GM18498 (cell line): Measurements from ENCODE around the gene TGIF1.
"Not testable (repeated sequence)": the region's sequence is repeated elsewhere in the genome, so short reads cannot be mapped to it uniquely, and the experiment has no call there.

Experiments
- ATAC-seq: cut with Tn5 transposase; IDR thresholded peaks from one replicate; pipeline ENCODE4 v1.9.1; 2021; ENCODE audit warnings: mild to moderate bottlenecking, moderate library complexity; ENCODE audit not compliant: unreplicated experiment

TGIF1 gene

GRCh38 chr18:3450012-3450798, at the start of gene TGIF1:
TGIF1 (plus strand) TSS chr18:3450172; CDS start chr18:3450490, 318 bp downstream.
- no peak for ATAC-seq

- ATAC-seq = no peak
Measured at GRCh38 chr18:3400567-3401296, 49.2 kb upstream of the TGIF1 start.

GRCh38 chr18:3401669-3402620, 48.0 kb upstream of the TGIF1 start:
- ATAC-seq = peak; percentile 92

- ATAC-seq = no peak
Measured at GRCh38 chr18:3402982-3403451, 47.0 kb upstream of the TGIF1 start.

- ATAC-seq = no peak
Measured at GRCh38 chr18:3405713-3406112, 44.3 kb upstream of the TGIF1 start.

- ATAC-seq = no peak
Measured at GRCh38 chr18:3408107-3408506, 41.9 kb upstream of the TGIF1 start.

- ATAC-seq = no peak
Measured at GRCh38 chr18:3409811-3410210, 40.2 kb upstream of the TGIF1 start.

GRCh38 chr18:3410273-3410672, 39.7 kb upstream of the TGIF1 start:
- ATAC-seq = no peak

GRCh38 chr18:3410876-3411275, 39.1 kb upstream of the TGIF1 start:
- ATAC-seq = not testable (repeated sequence)

- no peak for ATAC-seq
Measured at GRCh38 chr18:3411327-3411726, 38.6 kb upstream of the TGIF1 start.

- ATAC-seq = no peak
Measured at GRCh38 chr18:3411854-3412268, 38.1 kb upstream of the TGIF1 start.

- ATAC-seq = not testable (repeated sequence)
Measured at GRCh38 chr18:3412528-3412927, 37.4 kb upstream of the TGIF1 start.

- no peak for ATAC-seq
Measured at GRCh38 chr18:3415110-3415509, 34.9 kb upstream of the TGIF1 start.

- no peak for ATAC-seq
Measured at GRCh38 chr18:3418083-3418482, 31.9 kb upstream of the TGIF1 start.

GRCh38 chr18:3420919-3421279, 29.1 kb upstream of the TGIF1 start:
- ATAC-seq = no peak

- no peak for ATAC-seq
Measured at GRCh38 chr18:3422905-3423304, 27.1 kb upstream of the TGIF1 start.

GRCh38 chr18:3424280-3424890, 25.6 kb upstream of the TGIF1 start:
- no peak for ATAC-seq

- ATAC-seq = no peak
Measured at GRCh38 chr18:3425030-3425429, 24.9 kb upstream of the TGIF1 start.

- ATAC-seq = no peak
Measured at GRCh38 chr18:3425446-3425845, 24.5 kb upstream of the TGIF1 start.

- ATAC-seq = no peak
Measured at GRCh38 chr18:3426074-3426473, 23.9 kb upstream of the TGIF1 start.

- ATAC-seq = no peak
Measured at GRCh38 chr18:3427944-3428343, 22.0 kb upstream of the TGIF1 start.
